Measurements from ENCODE around the gene ASXL3.
A peak's percentile ranks its signal among the peaks of the same experiment; 100 is the strongest.

The ASXL3 gene

GRCh38 chr18:33712719-33713118 lies 134.7 kb downstream of the ASXL3 start:
- Histone ChIP-seq H2BK5ac (ENCODE audit: low read depth, low read length, poor library complexity, severe bottlenecking) (no peak overlapping the region), H3K36me3 (ENCODE audit: control insufficient read depth in 1 of 2, insufficient read depth in 2 of 2, low read depth in 1 of 2, low read length in 2 of 2) (no peaks in the 10 kb centered on the region), H3K27ac (ENCODE audit: low read length, poor library complexity, severe bottlenecking) (no peak overlapping the region), H2AK5ac (ENCODE audit: low read length, severe bottlenecking) (no peak overlapping the region), H3K18ac (ENCODE audit: low read depth in 1 of 2, low read length in 2 of 2) (no peak overlapping the region), H2BK120ac (ENCODE audit: low read depth, low read length) (no peak overlapping the region), H3K23ac (ENCODE audit: low read length in 2 of 2) (no peak overlapping the region), H3K79me1 (replicated peaks; ENCODE audit: low read length, poor library complexity, severe bottlenecking) (no peaks in the 10 kb centered on the region), H3K4ac (ENCODE audit: low read depth in 1 of 2, low read length in 2 of 2) (no peak overlapping the region), H2AFZ (ENCODE audit: low read depth, low read length) (no peak overlapping the region), H3K9ac (ENCODE audit: low read length) (no peak overlapping the region), H4K91ac (ENCODE audit: low read length) (no peak overlapping the region), H4K8ac (ENCODE audit: low read length) (no peak overlapping the region), H3K9me3 (ENCODE audit: control insufficient read depth, low read length) (no peaks in the 10 kb centered on the region), H3K27me3 (ENCODE audit: control insufficient read depth in 1 of 2, insufficient read depth in 1 of 2, low read length in 2 of 2) (no peaks in the 10 kb centered on the region), H2BK15ac (ENCODE audit: low read depth, poor library complexity, severe bottlenecking) (no peak overlapping the region), H3K4me2 (ENCODE audit: low read length, poor library complexity, severe bottlenecking) (no peak overlapping the region), H2BK12ac (ENCODE audit: low read length in 2 of 2) (no peak overlapping the region), H3K14ac (ENCODE audit: low read length in 2 of 2) (no peak overlapping the region), H3K4me3 (ENCODE audit: insufficient read depth in 1 of 2, low read depth in 1 of 2, low read length in 2 of 2) (no peak overlapping the region), H3K4me1 (ENCODE audit: control insufficient read depth, insufficient read depth, low read depth, low read length) (no peaks in the 10 kb centered on the region)
- no peak for DNase-seq
- WGBS, result 92% methylated on average over 4 of the region's 4 CpGs

GRCh38 chr18:33716061-33716683 lies 138.2 kb downstream of the ASXL3 start:
- no peak for DNase-seq
- H2AFZ ChIP-seq (ENCODE audit: low read depth, low read length), result no peak overlapping the region
- H4K8ac ChIP-seq (ENCODE audit: low read length), result no peak overlapping the region
- H3K27me3 ChIP-seq (ENCODE audit: control insufficient read depth in 1 of 2, insufficient read depth in 1 of 2, low read length in 2 of 2), result no peaks in the 10 kb centered on the region
- H3K36me3 ChIP-seq (ENCODE audit: control insufficient read depth in 1 of 2, insufficient read depth in 2 of 2, low read depth in 1 of 2, low read length in 2 of 2), result no peaks in the 10 kb centered on the region
- H3K4ac ChIP-seq (ENCODE audit: low read depth in 1 of 2, low read length in 2 of 2), result no peak overlapping the region
- no peak overlapping the region for H3K4me3 ChIP-seq (ENCODE audit: insufficient read depth in 1 of 2, low read depth in 1 of 2, low read length in 2 of 2)
- H2BK12ac ChIP-seq (ENCODE audit: low read length in 2 of 2), result no peak overlapping the region
- no peak overlapping the region for H2BK120ac ChIP-seq (ENCODE audit: low read depth, low read length)
- H3K9ac ChIP-seq (ENCODE audit: low read length), result no peak overlapping the region
- WGBS, result 94% methylated on average over 4 of the region's 4 CpGs
- no peaks in the 10 kb centered on the region for H3K9me3 ChIP-seq (ENCODE audit: control insufficient read depth, low read length)
- H2BK15ac ChIP-seq (ENCODE audit: low read depth, poor library complexity, severe bottlenecking), result no peak overlapping the region
- no peaks in the 10 kb centered on the region for H3K79me1 ChIP-seq (replicated peaks; ENCODE audit: low read length, poor library complexity, severe bottlenecking)
- no peak overlapping the region for H3K23ac ChIP-seq (ENCODE audit: low read length in 2 of 2)
- H3K27ac ChIP-seq (ENCODE audit: low read length, poor library complexity, severe bottlenecking), result no peak overlapping the region
- no peak overlapping the region for H2AK5ac ChIP-seq (ENCODE audit: low read length, severe bottlenecking)
- H3K14ac ChIP-seq (ENCODE audit: low read length in 2 of 2), result no peak overlapping the region
- H3K4me2 ChIP-seq (ENCODE audit: low read length, poor library complexity, severe bottlenecking), result no peak overlapping the region
- H3K4me1 ChIP-seq (ENCODE audit: control insufficient read depth, insufficient read depth, low read depth, low read length), result no peaks in the 10 kb centered on the region
- no peak overlapping the region for H4K91ac ChIP-seq (ENCODE audit: low read length)
- no peak overlapping the region for H3K18ac ChIP-seq (ENCODE audit: low read depth in 1 of 2, low read length in 2 of 2)
- H2BK5ac ChIP-seq (ENCODE audit: low read depth, low read length, poor library complexity, severe bottlenecking), result no peak overlapping the region

- H3K14ac ChIP-seq (ENCODE audit: low read length in 2 of 2), result no peak overlapping the region
- no peaks in the 10 kb centered on the region for H3K9me3 ChIP-seq (ENCODE audit: control insufficient read depth, low read length)
- H3K27me3 ChIP-seq (ENCODE audit: control insufficient read depth in 1 of 2, insufficient read depth in 1 of 2, low read length in 2 of 2), result no peaks in the 10 kb centered on the region
- H3K18ac ChIP-seq (ENCODE audit: low read depth in 1 of 2, low read length in 2 of 2), result no peak overlapping the region
- H3K36me3 ChIP-seq (ENCODE audit: control insufficient read depth in 1 of 2, insufficient read depth in 2 of 2, low read depth in 1 of 2, low read length in 2 of 2), result no peaks in the 10 kb centered on the region
- no peak overlapping the region for H3K9ac ChIP-seq (ENCODE audit: low read length)
- 100% methylated on average over 2 of the region's 2 CpGs for WGBS
- no peak overlapping the region for H2BK5ac ChIP-seq (ENCODE audit: low read depth, low read length, poor library complexity, severe bottlenecking)
- DNase-seq, result no peak
- no peak overlapping the region for H3K27ac ChIP-seq (ENCODE audit: low read length, poor library complexity, severe bottlenecking)
- no peak overlapping the region for H4K91ac ChIP-seq (ENCODE audit: low read length)
- no peak overlapping the region for H3K4ac ChIP-seq (ENCODE audit: low read depth in 1 of 2, low read length in 2 of 2)
- H2BK15ac ChIP-seq (ENCODE audit: low read depth, poor library complexity, severe bottlenecking), result no peak overlapping the region
- H2AK5ac ChIP-seq (ENCODE audit: low read length, severe bottlenecking), result no peak overlapping the region
- H4K8ac ChIP-seq (ENCODE audit: low read length), result no peak overlapping the region
- H3K4me1 ChIP-seq (ENCODE audit: control insufficient read depth, insufficient read depth, low read depth, low read length), result no peaks in the 10 kb centered on the region
- no peaks in the 10 kb centered on the region for H3K79me1 ChIP-seq (replicated peaks; ENCODE audit: low read length, poor library complexity, severe bottlenecking)
- H3K23ac ChIP-seq (ENCODE audit: low read length in 2 of 2), result no peak overlapping the region
- H3K4me2 ChIP-seq (ENCODE audit: low read length, poor library complexity, severe bottlenecking), result no peak overlapping the region
- no peak overlapping the region for H2AFZ ChIP-seq (ENCODE audit: low read depth, low read length)
- no peak overlapping the region for H3K4me3 ChIP-seq (ENCODE audit: insufficient read depth in 1 of 2, low read depth in 1 of 2, low read length in 2 of 2)
- no peak overlapping the region for H2BK120ac ChIP-seq (ENCODE audit: low read depth, low read length)
- no peak overlapping the region for H2BK12ac ChIP-seq (ENCODE audit: low read length in 2 of 2)
Observed at GRCh38 chr18:33717339-33717738, 139.3 kb downstream of the ASXL3 start.

- Histone ChIP-seq H3K18ac (ENCODE audit: low read depth in 1 of 2, low read length in 2 of 2) (no peak overlapping the region), H3K4me2 (ENCODE audit: low read length, poor library complexity, severe bottlenecking) (no peak overlapping the region), H2AFZ (ENCODE audit: low read depth, low read length) (no peak overlapping the region), H3K9ac (ENCODE audit: low read length) (no peak overlapping the region), H3K36me3 (ENCODE audit: control insufficient read depth in 1 of 2, insufficient read depth in 2 of 2, low read depth in 1 of 2, low read length in 2 of 2) (no peaks in the 10 kb centered on the region), H3K27ac (ENCODE audit: low read length, poor library complexity, severe bottlenecking) (no peak overlapping the region), H2BK12ac (ENCODE audit: low read length in 2 of 2) (no peak overlapping the region), H3K4me3 (ENCODE audit: insufficient read depth in 1 of 2, low read depth in 1 of 2, low read length in 2 of 2) (no peak overlapping the region), H3K27me3 (ENCODE audit: control insufficient read depth in 1 of 2, insufficient read depth in 1 of 2, low read length in 2 of 2) (no peaks in the 10 kb centered on the region), H2BK120ac (ENCODE audit: low read depth, low read length) (no peak overlapping the region), H4K8ac (ENCODE audit: low read length) (no peak overlapping the region), H3K23ac (ENCODE audit: low read length in 2 of 2) (no peak overlapping the region), H2BK15ac (ENCODE audit: low read depth, poor library complexity, severe bottlenecking) (no peak overlapping the region), H2BK5ac (ENCODE audit: low read depth, low read length, poor library complexity, severe bottlenecking) (no peak overlapping the region), H3K9me3 (ENCODE audit: control insufficient read depth, low read length) (peaks cover 4% of the 10 kb centered on the region), H2AK5ac (ENCODE audit: low read length, severe bottlenecking) (no peak overlapping the region), H3K14ac (ENCODE audit: low read length in 2 of 2) (no peak overlapping the region), H3K4ac (ENCODE audit: low read depth in 1 of 2, low read length in 2 of 2) (no peak overlapping the region), H3K4me1 (ENCODE audit: control insufficient read depth, insufficient read depth, low read depth, low read length) (no peaks in the 10 kb centered on the region), H3K79me1 (replicated peaks; ENCODE audit: low read length, poor library complexity, severe bottlenecking) (no peaks in the 10 kb centered on the region), H4K91ac (ENCODE audit: low read length) (no peak overlapping the region)
- DNase-seq, result peak; percentile 88
- 54% methylated on average over 1 of the region's 2 CpGs for WGBS
Observed at GRCh38 chr18:33720133-33720532, 142.1 kb downstream of the ASXL3 start.

All from mesenchymal stem cell (in vitro differentiated cells and primary cell).